NCI-H774 (cell line): ENCODE data around the gene ARAP3.
"Not testable (repeated sequence)": the region's sequence is repeated elsewhere in the genome, so short reads cannot be mapped to it uniquely, and the experiment has no call there.

Source experiments
- DNase-seq: peaks from one replicate; lab custom pipeline; 2025; lab: John Stamatoyannopoulos, UW

Gene ARAP3

GRCh38 chr5:141681695-141682641 is at the start of gene ARAP3:
ARAP3 (minus strand) TSS chr5:141682230; CDS start chr5:141680486, 1,744 bp downstream.
- DNase-seq, result no peak

DNA sequence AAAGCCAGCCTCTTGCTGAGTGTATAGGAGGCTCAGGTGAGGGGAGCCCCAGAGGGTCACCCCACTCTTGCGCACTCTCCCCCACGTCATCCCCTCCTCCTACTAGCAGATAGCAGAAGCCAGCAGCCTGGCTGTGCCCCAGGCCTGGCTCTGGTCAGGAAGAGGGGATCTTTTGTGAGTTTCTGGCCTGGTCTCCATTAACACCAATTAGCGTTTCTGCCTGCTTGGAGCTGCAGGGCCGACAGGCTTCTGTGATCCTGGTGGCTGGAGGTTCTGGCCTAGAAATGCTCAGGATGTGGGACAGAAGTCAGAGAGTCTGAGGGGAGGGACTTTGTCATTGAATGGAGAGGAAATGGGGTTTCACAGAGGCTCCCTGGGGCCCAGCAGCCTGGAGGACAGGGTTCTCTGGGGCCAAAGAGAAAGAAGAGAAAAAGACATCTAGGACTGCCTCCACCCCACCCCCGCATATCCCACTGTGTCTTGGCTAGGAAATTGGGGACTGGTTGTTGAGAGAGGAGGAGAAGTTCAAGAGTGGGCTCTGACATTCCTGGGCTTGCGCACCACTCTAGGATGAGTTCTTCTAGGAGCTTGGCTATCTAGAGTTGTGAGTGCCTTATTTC is 47.5 kb upstream of the ARAP3 start:
- no peak for DNase-seq

DNA sequence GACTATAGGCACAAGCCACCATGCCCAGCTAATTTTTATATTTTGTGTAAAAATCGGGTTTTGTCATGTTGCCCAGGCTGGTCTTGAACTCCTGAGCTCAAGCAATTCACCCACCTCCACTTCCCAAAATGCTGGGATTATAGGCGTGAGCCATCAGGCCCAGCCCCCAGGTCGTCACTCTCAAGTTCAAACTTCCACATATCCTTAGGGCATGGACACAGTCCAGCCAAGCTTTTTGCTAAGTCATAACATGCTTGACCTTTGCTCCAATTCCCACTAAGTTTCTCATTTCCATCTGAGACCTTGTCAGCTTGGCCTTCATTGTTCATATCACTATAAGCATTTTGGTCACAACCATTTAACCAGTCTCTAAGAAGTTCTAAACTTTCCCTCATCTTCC is 43.9 kb upstream of the ARAP3 start:
- DNase-seq, result no peak

DNA sequence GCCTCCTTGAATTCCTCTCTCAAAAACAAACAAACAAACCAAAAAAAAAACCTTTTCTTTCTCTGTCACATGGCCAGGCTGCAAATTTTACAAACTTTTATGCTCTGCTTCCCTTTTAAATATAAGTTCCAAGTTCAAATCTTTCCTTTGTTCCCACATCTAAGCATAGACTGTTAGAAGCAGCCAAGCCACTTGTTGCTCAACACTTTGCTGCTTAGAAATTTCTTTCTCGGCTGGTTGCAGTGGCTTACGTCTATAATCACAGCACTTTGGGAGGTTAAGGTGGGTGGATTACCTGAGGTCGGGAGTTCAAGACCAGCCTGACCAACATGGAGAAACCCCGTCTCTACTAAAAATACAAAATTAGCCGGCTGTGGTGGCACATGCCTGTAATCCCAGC is 43.1 kb upstream of the ARAP3 start:
- DNase-seq, result not testable (repeated sequence)

DNA sequence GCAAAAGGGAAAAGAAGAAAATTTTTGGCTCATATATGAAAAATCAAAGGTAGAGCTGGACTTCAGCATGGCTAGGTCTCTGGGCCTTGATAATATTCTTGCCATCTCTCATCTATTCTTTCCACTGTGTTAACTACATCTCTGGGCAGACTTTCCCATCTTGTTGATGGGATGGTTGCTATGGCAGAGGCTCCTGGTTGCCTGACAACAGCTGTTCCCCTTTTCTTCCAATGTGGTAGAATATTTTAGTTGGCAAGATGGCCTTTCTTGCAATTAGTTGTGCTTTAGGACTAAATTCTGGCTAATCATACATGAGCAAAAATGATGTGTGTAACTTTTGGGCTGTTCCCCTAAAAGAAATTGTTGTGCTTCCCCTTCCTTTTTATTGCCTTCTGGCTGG is 40.2 kb upstream of the ARAP3 start:
- DNase-seq, result no peak

GRCh38 chr5:141717043-141717442 is 35.0 kb upstream of the ARAP3 start:
- no peak for DNase-seq

- no peak for DNase-seq
These were observed 34.4 kb upstream of the ARAP3 start for GRCh38 chr5:141716468-141716867.

GRCh38 chr5:141716009-141716408 is 34.0 kb upstream of the ARAP3 start:
- DNase-seq, result no peak

DNA sequence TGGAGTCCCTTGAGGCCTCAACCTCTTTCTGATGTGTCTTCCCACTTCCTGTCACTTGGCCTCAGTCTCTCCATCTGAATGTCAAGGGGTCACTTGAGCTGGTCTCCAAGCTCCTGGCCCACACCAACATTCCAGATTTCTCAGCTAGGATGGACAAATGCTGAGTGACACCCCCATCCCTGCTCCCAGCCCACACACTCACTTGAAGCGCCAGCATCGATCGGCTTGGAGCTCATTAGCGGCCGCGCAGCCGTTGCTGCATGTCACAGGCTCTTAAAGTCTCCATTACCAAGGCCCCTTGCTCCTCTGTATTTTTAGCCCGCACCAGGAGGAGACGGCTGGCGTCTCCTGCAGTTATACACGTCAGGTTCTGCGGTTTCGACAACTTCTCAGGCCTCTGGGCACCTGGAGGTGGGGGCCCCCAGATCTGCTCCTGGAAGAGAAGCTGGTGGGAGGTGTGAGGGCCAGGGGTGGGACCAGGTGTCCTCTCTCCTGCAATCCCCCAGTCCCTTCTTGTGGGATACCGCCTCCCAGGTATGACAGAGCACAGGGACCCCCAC is 33.4 kb upstream of the ARAP3 start:
- DNase-seq, result no peak

GRCh38 chr5:141714542-141715310 is 32.7 kb upstream of the ARAP3 start:
- DNase-seq, result no peak

DNA sequence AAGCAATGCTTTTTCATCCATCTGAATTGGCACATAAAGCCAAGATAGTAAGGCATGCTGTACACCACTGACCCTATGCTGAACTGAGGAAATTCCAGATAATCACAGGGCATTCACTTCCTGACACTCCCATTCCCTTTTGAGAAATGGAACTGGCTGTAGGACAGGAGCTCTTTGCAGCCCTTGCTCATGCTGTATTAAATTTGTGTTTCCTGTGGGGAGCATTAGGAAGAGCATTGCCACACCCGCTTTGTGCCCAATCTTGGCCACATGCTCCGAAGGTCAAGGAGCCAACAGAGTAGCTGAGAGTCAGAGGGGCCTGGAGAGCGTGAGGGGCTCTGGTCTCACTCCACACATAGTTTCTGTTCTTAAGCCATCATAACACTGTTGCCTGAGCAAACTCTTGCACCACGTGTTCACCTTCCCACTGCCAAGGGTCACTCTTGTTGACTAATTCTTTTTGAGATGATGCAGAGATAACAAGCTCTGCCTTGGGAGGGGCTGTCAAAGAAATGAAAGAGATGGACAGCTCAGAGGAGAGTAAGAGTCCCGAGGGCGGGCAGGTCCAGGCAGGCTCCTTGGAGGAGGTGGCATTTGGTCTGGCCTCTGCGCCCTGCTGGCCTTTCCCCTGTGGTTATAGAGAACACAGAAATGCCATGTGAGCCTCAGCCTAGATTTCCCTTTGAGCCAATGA is 31.7 kb upstream of the ARAP3 start:
- DNase-seq, result no peak

DNA sequence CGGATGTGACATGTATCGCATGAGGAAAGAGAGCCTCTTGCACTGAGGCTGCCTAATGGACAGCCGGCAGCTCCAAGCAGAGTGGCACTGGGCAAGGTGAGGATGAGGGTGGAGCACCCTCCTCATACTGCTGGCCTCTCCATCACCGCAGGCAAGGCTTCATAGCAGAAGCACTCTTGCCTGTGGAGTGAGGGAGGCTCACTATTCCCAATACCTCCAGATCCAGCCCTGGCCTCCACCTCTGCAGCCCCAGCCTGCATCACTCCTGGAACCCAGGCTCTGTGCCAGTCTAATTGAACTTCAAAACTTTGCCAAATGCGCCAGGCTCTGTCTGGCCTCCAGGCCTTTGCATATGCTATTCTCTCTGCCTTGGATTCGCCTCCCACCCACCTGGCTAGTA is 29.7 kb upstream of the ARAP3 start:
- no peak for DNase-seq

- DNase-seq, result no peak
These were observed 27.8 kb upstream of the ARAP3 start for GRCh38 chr5:141709699-141710267.

- no peak for DNase-seq
These were observed 26.0 kb upstream of the ARAP3 start for GRCh38 chr5:141708016-141708415.

- no peak for DNase-seq
These were observed 25.5 kb upstream of the ARAP3 start for GRCh38 chr5:141707510-141707909.

DNA sequence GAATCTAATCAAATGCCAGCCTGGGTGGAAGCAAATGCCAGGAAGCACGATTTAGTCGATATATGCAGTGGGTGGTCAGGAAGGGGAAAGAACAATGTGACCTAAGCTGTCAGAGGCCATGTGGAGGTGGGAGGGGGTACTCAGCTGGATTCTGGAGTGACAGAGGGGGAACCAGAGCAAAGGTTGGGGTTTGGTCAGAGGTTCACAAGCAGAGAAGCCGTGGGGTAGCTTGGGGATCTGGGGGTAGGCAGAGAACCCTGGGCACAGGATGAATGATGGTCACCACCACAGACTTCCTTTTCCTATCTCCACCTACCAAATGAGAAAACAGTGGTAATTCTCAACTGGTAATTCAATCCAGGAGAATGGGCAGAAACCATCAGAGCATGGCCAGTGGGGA is 24.1 kb upstream of the ARAP3 start:
- no peak for DNase-seq

DNA sequence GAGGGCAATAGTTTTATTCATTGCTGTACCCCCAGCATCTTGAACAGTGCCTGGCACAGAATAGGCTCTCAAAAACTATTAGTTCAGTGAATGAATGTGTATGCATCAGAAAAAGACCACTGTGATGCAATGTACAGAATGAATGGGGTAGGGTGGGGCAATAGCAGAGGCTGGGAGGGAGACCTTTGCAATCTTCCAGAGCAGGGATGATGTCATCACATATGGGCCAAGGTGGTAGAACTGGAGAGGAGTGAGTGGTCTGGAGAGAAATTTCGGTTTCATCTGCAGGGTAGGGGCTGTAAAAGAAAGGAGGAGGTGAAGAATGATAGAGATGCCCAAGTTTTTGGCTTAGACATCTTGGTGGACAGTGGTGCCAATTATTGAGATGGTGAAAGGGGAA is 23.4 kb upstream of the ARAP3 start:
- no peak for DNase-seq

- DNase-seq, result no peak
These were observed 22.8 kb upstream of the ARAP3 start for GRCh38 chr5:141704782-141705297.

DNA sequence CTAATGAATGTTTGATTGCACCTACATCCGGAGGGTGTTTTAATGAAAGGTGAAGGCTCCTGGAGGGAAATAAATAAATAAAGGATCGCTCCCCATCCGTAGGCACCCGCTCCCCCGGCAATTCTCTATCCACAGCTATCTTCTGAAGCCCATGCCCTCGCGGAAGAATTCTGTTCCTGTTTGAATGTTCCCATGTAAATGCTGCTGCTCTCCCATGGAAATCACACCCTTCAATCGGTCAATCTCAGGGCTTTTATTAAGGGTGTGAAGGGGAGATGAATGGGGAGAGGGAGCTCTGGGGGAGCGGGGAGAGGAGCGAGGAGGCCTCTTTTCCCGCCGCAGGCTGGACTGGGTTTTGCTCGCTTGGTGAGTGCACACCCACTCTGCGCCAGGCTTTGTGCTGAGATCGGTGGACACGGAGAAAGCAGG is 21.1 kb upstream of the ARAP3 start:
- DNase-seq, result no peak

- no peak for DNase-seq
These were observed 19.5 kb upstream of the ARAP3 start for GRCh38 chr5:141701360-141702119.
